GM23338 (cell line): ENCODE measurements around the gene LIME1. TPM values are rescaled to one million over a fixed set of nuclear protein-coding genes. Genes with fewer than 3 reads are reported as not detected.

Source experiments
- ATAC-seq: fragments of 200-7000 bp; cut with Tn5 transposase; 3 replicates; pipeline ENCODE4 v1.9.1; 2020
- DNase-seq: peaks from one replicate; pipeline ENCODE4 v3.0.0-alpha.2; 2015; ENCODE audit warnings: low spot score
- H2AFZ ChIP-seq: fragments of 200-600 bp; sonication (generic); 2 replicates; pipeline ENCODE4 v1.8.0; 2016; ENCODE audit warnings: antibody characterized with exemption, mild to moderate bottlenecking, moderate library complexity
- H3F3A ChIP-seq: fragments of 200-600 bp; sonication (generic); replicated peaks from 2 replicates; pipeline ENCODE4 v1.8.0; 2017; ENCODE audit warnings: antibody characterized with exemption, mixed run types, low read depth
- H3K27ac ChIP-seq: fragments of 200-600 bp; sonication (generic); 2 replicates; pipeline ENCODE4 v1.6.1; 2016; ENCODE audit warnings: low read depth
- H3K27me3 ChIP-seq: fragments of 200-600 bp; sonication (generic); 2 replicates; pipeline ENCODE4 v1.8.0; 2016; ENCODE audit warnings: mild to moderate bottlenecking, mixed run types, moderate library complexity; ENCODE audit not compliant: insufficient read depth
- H3K36me3 ChIP-seq: fragments of 200-600 bp; sonication (generic); 2 replicates; pipeline ENCODE4 v1.8.0; 2016; ENCODE audit warnings: mild to moderate bottlenecking; ENCODE audit not compliant: insufficient read depth
- H3K4me1 ChIP-seq: fragments of 200-600 bp; sonication (generic); 2 replicates; pipeline ENCODE4 v1.8.0; 2016; ENCODE audit warnings: mild to moderate bottlenecking, moderate library complexity; ENCODE audit not compliant: insufficient read depth
- H3K4me2 ChIP-seq: fragments of 200-600 bp; sonication (generic); 2 replicates; pipeline ENCODE4 v1.7.1; 2017; ENCODE audit warnings: mixed run types
- H3K4me3 ChIP-seq: fragments of 200-600 bp; sonication (generic); 2 replicates; pipeline ENCODE4 v1.6.1; 2016; ENCODE audit warnings: mixed run types
- H3K79me2 ChIP-seq: fragments of 200-600 bp; sonication (generic); replicated peaks from 2 replicates; pipeline ENCODE4 v1.8.0; 2017; ENCODE audit warnings: mild to moderate bottlenecking; ENCODE audit not compliant: insufficient read depth
- H3K9me2 ChIP-seq: fragments of 200-600 bp; sonication (generic); 2 replicates; pipeline ENCODE4 v1.8.0; 2017; ENCODE audit not compliant: insufficient read depth
- H4K20me1 ChIP-seq: fragments of 200-600 bp; sonication (generic); replicated peaks from 2 replicates; pipeline ENCODE4 v1.8.0; 2017; ENCODE audit warnings: mild to moderate bottlenecking; ENCODE audit not compliant: insufficient read depth
- H3K27ac Mint-ChIP-seq: 2 replicates; pipeline ENCODE4 v1.8.0; 2020; ENCODE audit warnings: inconsistent platforms, mild to moderate bottlenecking, moderate library complexity, mixed read lengths
- H3K27me3 Mint-ChIP-seq: 3 replicates; pipeline ENCODE4 v1.8.0; 2022; ENCODE audit warnings: low read depth, mild to moderate bottlenecking, moderate library complexity, mixed read lengths, inconsistent platforms; ENCODE audit not compliant: insufficient read depth, poor library complexity
- H3K36me3 Mint-ChIP-seq: 3 replicates; pipeline ENCODE4 v1.8.0; 2021; ENCODE audit warnings: low read depth, mild to moderate bottlenecking, inconsistent platforms, moderate library complexity, mixed read lengths
- H3K4me1 Mint-ChIP-seq: 3 replicates; pipeline ENCODE4 v1.8.0; 2020; ENCODE audit warnings: mild to moderate bottlenecking, inconsistent platforms, mixed read lengths
- H3K4me3 Mint-ChIP-seq: 3 replicates; pipeline ENCODE4 v1.8.0; 2021; ENCODE audit warnings: moderate library complexity, mild to moderate bottlenecking, inconsistent platforms, mixed read lengths
- H3K9me3 Mint-ChIP-seq: 3 replicates; pipeline ENCODE4 v1.8.0; 2020; ENCODE audit warnings: moderate library complexity, mild to moderate bottlenecking, inconsistent platforms, mixed read lengths
- CREB1 ChIP-seq: fragments of 250-450 bp; sonication (Bioruptor Pico); IDR thresholded peaks from 2 replicates; pipeline ENCODE4 v1.5.0; 2020; ENCODE audit warnings: low read depth, mild to moderate bottlenecking, moderate library complexity
- CTCF ChIP-seq, 2 experiments: fragments of 200-600 bp in 1 of 2; sonication (generic) in 1 of 2; conservative IDR thresholded peaks; 2 replicates each; pipeline versions ENCODE4 v1.5.1 to v1.6.1; 2016 to 2017; ENCODE audit warnings: antibody characterized with exemption in 2 of 2, low read depth in 2 of 2, mild to moderate bottlenecking in 2 of 2, moderate library complexity in 1 of 2
- EZH2 ChIP-seq: fragments of 200-600 bp; sonication (generic); IDR thresholded peaks from one replicate; pipeline ENCODE4 v1.8.0; 2017; ENCODE audit warnings: antibody characterized with exemption, mild to moderate bottlenecking, low read depth; ENCODE audit not compliant: unreplicated experiment
- POLR2AphosphoS5 ChIP-seq: IDR thresholded peaks from 2 replicates; pipeline ENCODE4 v1.6.1; 2016; ENCODE audit warnings: antibody characterized with exemption, low read depth
- REST ChIP-seq: IDR thresholded peaks from one replicate; pipeline ENCODE4 v1.6.1; 2018; ENCODE audit warnings: antibody characterized with exemption; ENCODE audit not compliant: unreplicated experiment
- STAT1 ChIP-seq: IDR thresholded peaks from one replicate; pipeline ENCODE4 v1.6.1; 2016; ENCODE audit warnings: antibody characterized with exemption; ENCODE audit not compliant: unreplicated experiment
- ZNF114 ChIP-seq: fragments of 250-450 bp; sonication (Bioruptor Pico); IDR thresholded peaks from 2 replicates; pipeline ENCODE4 v1.5.0; 2020; ENCODE audit warnings: mild to moderate bottlenecking, moderate library complexity
- polyA plus RNA-seq: library from polyadenylated mRNA; unstranded; fragments of >200 nt; fragmentation: Nextera tagmentation; extraction: Ambion mirVana; gene quantifications from 2 replicates; pipeline ENCODE4 v1.2.1, GENCODE V29; 2016
- total RNA-seq: library from RNA; depleted of rRNA; stranded (reverse); fragments of >200 nt; shearing (Covaris generic); gene quantifications from 2 replicates; pipeline ENCODE4 v1.2.3, GENCODE V29; 2014

The LIME1 gene
- total and polyA plus RNA-seq, 2 experiments from 2014 or later, result 4.7 to 12.2 TPM

- TF ChIP-seq CTCF (conservative IDR thresholded peaks at IDR 0.05; ENCODE audit: low read depth in 2 of 2) (no peak), CREB1 (CRISPR knock-in tag) (no peak), REST (no peak)
These were observed 5.1 kb upstream of the LIME1 start (continued) for GRCh38 chr20:63731410-63731809.

- H3K36me3 ChIP-seq, result no peaks in the 10 kb centered on the region
- TF ChIP-seq ZNF114 (CRISPR knock-in tag) (no peak), CREB1 (CRISPR knock-in tag) (no peak), POLR2AphosphoS5 (no peak), STAT1 (no peak), EZH2 (no peak), CTCF (conservative IDR thresholded peaks at IDR 0.05; ENCODE audit: low read depth in 2 of 2) (no peak), REST (no peak)
These were observed 4.1 kb upstream of the LIME1 start for GRCh38 chr20:63732118-63733095.

More at GRCh38 chr20:63732118-63733095, 4.1 kb upstream of the LIME1 start:
- DNase-seq, result no peak
- Histone ChIP-seq H4K20me1 (no peaks in the 10 kb centered on the region; the same call in 1 of the 2 replicates), H3K4me3 (no peak overlapping the region), H3K4me1 (no peaks in the 10 kb centered on the region; the same call in 1 of the 2 replicates), H3F3A (peaks cover 12% of the 10 kb centered on the region), H3K9me2 (0 out of 2 replicates have a peak, but pooled peaks cover 5% of the 10 kb centered on the region), H3K4me2 (no peak overlapping the region), H3K79me2 (no peaks in the 10 kb centered on the region), H3K27me3 (no peaks in the 10 kb centered on the region), H3K27ac (no peak overlapping the region), H2AFZ (no peak overlapping the region)
- Mint-ChIP-seq H3K4me1 (no peaks in the 10 kb centered on the region), H3K36me3 (peaks cover 15% of the 10 kb centered on the region), H3K27ac (no peak overlapping the region), H3K9me3 (no peaks in the 10 kb centered on the region; the same call in 2 of the 3 replicates), H3K27me3 (peaks cover 12% of the 10 kb centered on the region), H3K4me3 (no peak overlapping the region)
- no peak for ATAC-seq
